ENCODE data around the gene TXNRD3.

TXNRD3 gene

GRCh38 chr3:126679831-126680666 lies 25.1 kb upstream of the TXNRD3 start:
- TF ChIP-seq CTCF (IDR thresholded peaks at IDR 0.05), result no peak
- DNase-seq (ENCODE audit: low spot score), result peak; percentile 22
- no peak overlapping the region for H3K27ac ChIP-seq
- H3K4me3 ChIP-seq, result no peak overlapping the region

GRCh38 chr3:126679318-126679751 lies 24.4 kb upstream of the TXNRD3 start:
- no peak overlapping the region for H3K27ac ChIP-seq
- TF ChIP-seq CTCF (IDR thresholded peaks at IDR 0.05), result peak; percentile 94
- H3K4me3 ChIP-seq, result peak overlapping the region; percentile 6
- DNase-seq (ENCODE audit: low spot score), result peak; percentile 83

GRCh38 chr3:126678693-126679317 lies 23.9 kb upstream of the TXNRD3 start:
- DNase-seq (ENCODE audit: low spot score), result peak; percentile 54
- H3K27ac ChIP-seq, result no peak overlapping the region
- H3K4me3 ChIP-seq, result peak overlapping the region; percentile 6
- no peak for TF ChIP-seq CTCF (IDR thresholded peaks at IDR 0.05)

- Histone ChIP-seq H3K27ac (no peak overlapping the region), H3K4me3 (no peak overlapping the region)
- no peak for TF ChIP-seq CTCF (IDR thresholded peaks at IDR 0.05)
- no peak for DNase-seq (ENCODE audit: low spot score)
Observed at GRCh38 chr3:126677862-126678503, 23.1 kb upstream of the TXNRD3 start.

- DNase-seq (ENCODE audit: low spot score), result no peak
- Histone ChIP-seq H3K4me3 (no peak overlapping the region), H3K27ac (no peak overlapping the region)
- no peak for TF ChIP-seq CTCF (IDR thresholded peaks at IDR 0.05)
Observed at GRCh38 chr3:126676919-126677705, 22.2 kb upstream of the TXNRD3 start.

GRCh38 chr3:126672741-126673140 lies 17.8 kb upstream of the TXNRD3 start:
- TF ChIP-seq CTCF (IDR thresholded peaks at IDR 0.05), result no peak
- Histone ChIP-seq H3K27ac (no peak overlapping the region), H3K4me3 (no peak overlapping the region)
- no peak for DNase-seq (ENCODE audit: low spot score)

Data from coronary artery (tissue), 2 donors.